ENCODE data around the gene NDST3.

DNA sequence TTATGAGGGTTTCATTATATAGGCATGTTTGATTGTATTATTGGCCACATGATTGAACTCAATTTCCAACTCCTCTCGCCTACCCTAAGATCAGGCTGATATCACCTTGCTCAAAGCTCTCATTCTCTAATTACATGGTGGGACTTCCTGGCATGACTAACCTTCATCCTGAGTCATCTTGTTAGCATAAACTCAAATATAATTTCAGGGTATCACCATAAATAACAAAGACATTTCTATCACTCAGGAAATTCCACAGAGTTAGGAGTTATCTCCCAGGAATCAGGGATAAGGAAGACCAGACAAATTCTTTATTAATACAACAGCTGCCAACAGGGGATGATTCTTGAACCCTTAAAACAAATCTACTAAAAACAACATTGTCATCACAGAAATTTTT, 90.7 kb downstream of the NDST3 start:
- TF ChIP-seq ARNT (IDR thresholded peaks at IDR 0.05): no peak
- no peak for TF ChIP-seq L3MBTL2 (conservative IDR thresholded peaks at IDR 0.05)
- no peak for TF ChIP-seq PKNOX1 (IDR thresholded peaks at IDR 0.05)
- TF ChIP-seq HDGF (IDR thresholded peaks at IDR 0.05; ENCODE audit: borderline replicate concordance): no peak
- TF ChIP-seq SUZ12 (IDR thresholded peaks at IDR 0.05): no peak
- no peak for TF ChIP-seq SP1 (IDR thresholded peaks at IDR 0.05)
- TF ChIP-seq ELF4 (IDR thresholded peaks at IDR 0.05): no peak
- TF ChIP-seq BHLHE40 (IDR thresholded peaks at IDR 0.05; ENCODE audit: borderline replicate concordance): no peak
